ENCODE data around the gene PIP5K1C.

The PIP5K1C gene

GRCh38 chr19:3693025-3693925 lies 7.0 kb downstream of the PIP5K1C start:
- TF ChIP-seq CTCF (conservative IDR thresholded peaks at IDR 0.05; ENCODE audit: low read length) = no peak
- no peak overlapping the region for H3K4me3 ChIP-seq (ENCODE audit: low read length)
- no peak for DNase-seq (ENCODE audit: low read depth)

GRCh38 chr19:3692141-3693024 lies 7.9 kb downstream of the PIP5K1C start:
- DNase-seq (ENCODE audit: low read depth) = no peak
- no peak overlapping the region for H3K4me3 ChIP-seq (ENCODE audit: low read length)
- peak; percentile 54 for TF ChIP-seq CTCF (conservative IDR thresholded peaks at IDR 0.05; ENCODE audit: low read length)

GRCh38 chr19:3691726-3692125 lies 8.5 kb downstream of the PIP5K1C start:
- no peak overlapping the region for H3K4me3 ChIP-seq (ENCODE audit: low read length)
- no peak for TF ChIP-seq CTCF (conservative IDR thresholded peaks at IDR 0.05; ENCODE audit: low read length)
- DNase-seq (ENCODE audit: low read depth) = no peak

- no peak for TF ChIP-seq CTCF (conservative IDR thresholded peaks at IDR 0.05; ENCODE audit: low read length)
- no peak for DNase-seq (ENCODE audit: low read depth)
- H3K4me3 ChIP-seq (ENCODE audit: low read length) = no peak overlapping the region
Observed at GRCh38 chr19:3691372-3691716, 8.9 kb downstream of the PIP5K1C start.

- DNase-seq (ENCODE audit: low read depth) = no peak
- H3K4me3 ChIP-seq (ENCODE audit: low read length) = no peak overlapping the region
- TF ChIP-seq CTCF (conservative IDR thresholded peaks at IDR 0.05; ENCODE audit: low read length) = no peak
Observed at GRCh38 chr19:3690551-3691371, 9.5 kb downstream of the PIP5K1C start.

GRCh38 chr19:3687774-3688706 lies 12.2 kb downstream of the PIP5K1C start:
- no peak for DNase-seq (ENCODE audit: low read depth)
- H3K4me3 ChIP-seq (ENCODE audit: low read length) = no peak overlapping the region
- no peak for TF ChIP-seq CTCF (conservative IDR thresholded peaks at IDR 0.05; ENCODE audit: low read length)
